ENCODE measurements around the gene SPINK4.

- no peak for TF ChIP-seq CTCF (IDR thresholded peaks at IDR 0.05; ENCODE audit: low read length)
- TF ChIP-seq EZH2 (IDR thresholded peaks at IDR 0.05; ENCODE audit: borderline replicate concordance, low read length): no peak
Observed at GRCh38 chr9:33277484-33277883, 37.5 kb downstream of the SPINK4 start.

Data from OCI-LY1 (cell line).